Skeletal muscle cell (primary cell): ENCODE measurements around the gene CHST2.

Experiments
- DNase-seq: peaks from one replicate; pipeline ENCODE4 v3.0.0-alpha.2; 2010; ENCODE audit warnings: low read depth
- H3K4me3 ChIP-seq: 2 replicates; pipeline ENCODE4 v1.5.1; 2011; ENCODE audit warnings: low read depth, mild to moderate bottlenecking, control low read depth, low read length, moderate library complexity

Gene CHST2

DNA sequence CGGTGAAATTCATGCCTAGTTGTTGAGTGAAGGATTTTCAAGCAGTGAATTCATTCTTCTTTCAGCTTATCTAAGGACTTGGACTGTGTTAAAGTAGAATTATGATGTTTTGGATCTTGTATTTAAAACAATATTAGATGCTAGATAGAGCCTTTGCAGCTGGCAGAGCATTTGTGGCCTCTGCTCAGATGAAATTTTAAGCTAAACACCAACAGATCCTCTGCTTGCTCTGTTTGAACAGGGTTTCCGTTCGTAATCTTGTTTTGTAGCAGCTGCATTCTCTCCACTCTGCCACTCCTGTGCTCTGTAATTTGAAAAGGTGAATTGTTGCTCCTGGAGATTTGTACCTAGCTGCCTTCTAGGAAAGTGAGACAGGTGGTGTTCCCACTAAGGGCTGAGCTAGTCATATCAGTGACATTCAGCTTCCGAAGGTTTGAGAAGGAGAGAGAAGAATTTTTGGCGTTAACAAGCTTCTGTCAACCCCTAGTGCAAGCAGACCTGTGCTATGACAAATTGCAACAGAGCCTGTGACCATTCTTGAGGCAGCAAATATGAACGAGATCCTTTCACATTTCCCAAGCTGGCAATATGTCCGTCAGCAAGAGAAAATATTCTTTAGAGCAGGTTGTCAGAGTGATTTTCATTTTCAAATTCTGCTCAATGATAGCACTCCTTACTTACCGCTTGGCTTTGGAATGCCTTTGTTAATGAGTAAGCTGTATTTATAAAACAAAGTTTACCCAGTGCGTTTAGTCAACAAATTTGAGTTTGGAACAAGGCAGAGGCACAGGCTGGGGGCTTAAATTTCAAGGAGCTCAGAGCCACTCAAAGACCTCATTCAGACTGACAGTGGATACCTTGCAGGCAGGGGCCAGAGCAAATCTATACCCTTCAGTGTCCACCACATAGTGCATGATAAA lies 5.3 kb downstream of the CHST2 start:
- peak overlapping the region; percentile 88 for H3K4me3 ChIP-seq
- DNase-seq, result no peak

DNA sequence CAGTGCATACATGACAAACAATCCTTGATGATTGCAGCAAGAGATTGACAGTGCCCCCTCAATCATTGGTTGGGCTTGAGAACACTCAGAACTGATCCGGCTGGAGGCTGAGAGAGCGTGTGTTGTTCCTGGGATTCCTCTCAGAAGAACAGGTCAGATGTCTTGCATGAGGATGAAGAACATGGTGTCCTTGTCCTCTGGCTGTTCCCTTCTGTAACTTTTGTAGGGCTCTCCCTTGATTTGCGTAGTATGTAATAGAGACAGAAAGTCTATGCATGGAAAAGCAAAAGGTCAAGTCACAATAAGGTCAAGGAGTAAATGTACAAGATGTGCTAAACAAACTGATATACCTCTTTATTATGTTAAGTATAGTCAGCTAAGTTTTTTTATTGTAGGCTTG lies 8.2 kb downstream of the CHST2 start:
- no peak overlapping the region for H3K4me3 ChIP-seq
- DNase-seq, result no peak

DNA sequence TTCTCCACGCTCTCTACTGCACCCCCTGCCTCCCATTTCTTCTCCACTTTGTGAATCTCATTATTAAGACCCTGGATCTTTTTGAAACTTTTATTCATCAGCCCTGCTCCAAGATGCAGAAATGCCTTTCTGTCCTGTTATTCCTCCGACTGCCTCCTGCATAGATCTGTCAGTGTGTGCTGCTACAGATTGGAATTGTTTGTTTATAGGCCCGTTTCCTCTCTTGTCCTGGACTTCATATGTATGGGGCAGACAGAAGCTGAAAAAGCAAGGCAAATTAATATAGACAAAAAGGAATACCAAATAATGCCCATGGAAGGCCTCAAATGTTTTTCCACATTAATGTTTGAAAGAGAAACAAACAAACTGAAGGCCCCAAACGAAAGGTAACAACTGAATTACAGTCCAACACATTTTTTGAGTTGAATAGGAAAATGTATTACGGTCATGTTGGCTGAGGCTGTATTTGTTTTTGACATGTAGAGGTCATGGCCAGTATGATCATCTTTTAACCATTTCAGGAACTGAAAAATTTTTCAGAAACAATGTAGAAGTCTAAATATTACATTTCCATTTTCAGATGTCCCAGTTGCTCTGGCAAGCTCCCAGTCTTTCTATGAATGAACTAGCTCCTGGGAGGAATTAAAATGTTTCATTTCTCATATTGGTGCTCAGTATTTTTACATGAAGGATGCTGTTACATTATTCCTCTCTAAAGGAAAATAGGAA lies 8.8 kb downstream of the CHST2 start:
- no peak for DNase-seq
- H3K4me3 ChIP-seq, result no peak overlapping the region

DNA sequence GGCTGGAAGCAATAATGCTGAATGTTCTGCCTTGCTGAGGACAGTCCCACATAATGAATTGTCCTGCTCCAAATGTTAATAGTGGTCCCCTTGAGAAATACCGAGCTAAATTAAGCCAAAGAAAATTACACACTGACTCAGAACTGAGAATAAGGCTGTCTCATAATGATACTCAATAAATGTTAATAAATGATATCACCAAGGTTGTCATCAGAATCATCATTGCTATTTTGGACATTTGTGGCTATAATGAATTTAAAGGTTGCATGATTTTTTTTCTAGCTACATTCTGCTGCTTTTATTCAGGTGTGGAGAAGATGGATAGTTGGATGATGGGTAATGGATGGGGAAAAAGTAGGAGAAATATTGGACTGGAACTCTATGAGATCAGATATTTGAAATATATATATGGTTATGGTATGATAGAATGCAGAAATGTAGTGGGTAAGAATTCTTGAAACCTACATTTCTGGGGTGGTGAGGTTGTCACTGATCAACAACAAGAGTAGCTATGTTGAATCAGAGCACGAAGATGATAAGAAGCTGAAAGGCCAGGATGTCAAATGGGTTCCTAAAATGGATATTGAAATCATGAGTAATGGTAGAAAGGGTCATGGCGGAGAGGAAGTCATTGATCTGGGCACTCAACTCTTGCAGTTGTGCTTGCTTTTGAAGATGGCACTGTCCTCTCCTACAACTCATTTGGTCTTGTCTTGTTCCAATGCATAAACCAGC lies 12.8 kb downstream of the CHST2 start:
- no peak for DNase-seq
- H3K4me3 ChIP-seq, result no peak overlapping the region

DNA sequence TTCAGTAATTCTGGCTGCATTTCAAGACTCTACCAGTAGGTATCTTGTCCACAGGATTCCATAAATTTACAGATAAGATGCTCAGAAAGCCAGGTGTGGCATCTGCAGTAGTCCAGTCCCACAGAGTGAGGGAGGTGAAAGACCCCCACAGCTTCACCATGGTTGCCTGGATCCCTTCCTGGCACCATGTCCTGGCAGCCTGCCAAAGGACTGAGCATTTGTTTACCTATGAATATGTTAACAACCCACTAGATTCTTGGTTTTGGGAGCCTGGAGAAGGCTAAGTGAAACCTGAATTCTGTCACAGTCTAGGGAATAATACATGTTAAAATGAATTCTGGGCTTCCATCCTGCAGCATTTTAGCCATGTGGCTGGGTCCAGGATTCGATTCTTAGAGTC lies 14.9 kb downstream of the CHST2 start:
- H3K4me3 ChIP-seq, result no peak overlapping the region
- no peak for DNase-seq

DNA sequence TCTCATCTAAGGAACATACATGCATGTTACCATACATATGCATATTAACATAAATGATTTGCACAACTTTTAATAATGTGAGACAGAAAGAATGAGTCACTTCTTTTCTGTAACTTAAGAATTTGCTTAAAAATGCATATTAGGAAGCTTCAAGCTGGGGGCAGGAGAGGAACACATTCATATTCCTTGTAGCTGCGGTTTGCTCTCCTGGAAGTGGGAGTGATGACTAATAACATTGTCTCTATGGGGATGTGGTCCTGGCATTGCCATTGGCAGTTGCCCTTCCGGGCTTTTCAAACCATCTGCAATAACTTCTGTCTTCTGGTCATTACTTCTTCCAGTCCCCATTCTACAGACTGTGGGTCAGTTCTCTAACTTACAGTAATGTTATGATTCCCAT lies 15.6 kb downstream of the CHST2 start:
- peak; percentile 90 for DNase-seq
- no peak overlapping the region for H3K4me3 ChIP-seq

DNA sequence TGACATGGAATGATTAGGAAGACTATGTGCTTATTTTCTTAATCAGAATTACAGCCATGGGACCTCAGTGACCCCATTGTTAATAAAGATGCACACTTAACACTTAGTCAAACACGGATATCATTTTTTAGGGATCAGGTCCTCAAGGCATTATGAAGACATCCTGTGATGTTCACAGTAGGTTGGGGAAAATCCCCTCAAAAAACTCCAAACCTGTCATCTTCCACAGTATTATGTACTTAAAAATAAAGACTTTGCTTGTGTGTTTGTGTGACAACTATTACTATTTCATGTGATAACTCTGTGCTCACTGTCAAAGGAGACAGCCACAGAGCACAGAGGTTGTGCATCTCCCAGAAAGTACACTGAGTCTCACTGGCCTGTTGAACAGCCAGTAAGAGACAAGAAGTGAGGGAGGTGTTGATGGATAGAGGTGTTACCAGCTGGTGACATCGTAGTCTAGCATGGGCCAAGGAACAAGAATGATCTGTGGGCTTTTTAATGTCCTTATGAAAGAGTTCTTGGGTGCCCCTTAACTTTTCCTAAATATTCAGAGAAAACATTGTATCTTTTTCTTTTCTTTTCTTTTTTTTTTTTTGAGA lies 18.0 kb downstream of the CHST2 start:
- DNase-seq, result no peak
- H3K4me3 ChIP-seq, result no peak overlapping the region

DNA sequence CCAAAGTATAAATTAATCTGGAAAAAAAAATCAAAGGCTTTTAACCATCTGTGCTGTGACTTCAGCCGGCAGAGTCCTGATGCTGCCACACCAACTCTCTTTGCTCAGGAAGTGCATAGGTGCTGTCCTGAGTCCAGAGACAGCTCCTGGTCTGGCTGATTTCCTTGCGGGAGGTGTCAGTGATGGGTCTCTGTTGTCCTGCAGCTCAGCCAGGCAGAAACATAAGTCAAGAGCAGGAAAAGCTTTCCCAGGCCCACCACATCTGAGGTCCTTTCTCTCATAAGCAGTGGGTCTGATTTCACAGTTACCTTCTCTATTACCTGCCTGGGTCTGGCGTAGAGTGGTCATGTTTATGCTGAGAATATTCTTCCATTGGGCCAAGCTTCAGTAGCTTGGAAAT lies 19.4 kb downstream of the CHST2 start:
- no peak for DNase-seq
- no peak overlapping the region for H3K4me3 ChIP-seq

- H3K4me3 ChIP-seq, result no peak overlapping the region
- DNase-seq, result no peak
Observed at GRCh38 chr3:143139762-143140161, 20.2 kb downstream of the CHST2 start.

- H3K4me3 ChIP-seq, result no peak overlapping the region
- DNase-seq, result no peak
Observed at GRCh38 chr3:143140550-143140949, 21.0 kb downstream of the CHST2 start.

GRCh38 chr3:143142354-143142753 lies 22.8 kb downstream of the CHST2 start:
- no peak overlapping the region for H3K4me3 ChIP-seq
- DNase-seq, result no peak

GRCh38 chr3:143145906-143146305 lies 26.3 kb downstream of the CHST2 start:
- no peak for DNase-seq
- no peak overlapping the region for H3K4me3 ChIP-seq

- no peak overlapping the region for H3K4me3 ChIP-seq
- no peak for DNase-seq
Observed at GRCh38 chr3:143146486-143147274, 27.1 kb downstream of the CHST2 start.

DNA sequence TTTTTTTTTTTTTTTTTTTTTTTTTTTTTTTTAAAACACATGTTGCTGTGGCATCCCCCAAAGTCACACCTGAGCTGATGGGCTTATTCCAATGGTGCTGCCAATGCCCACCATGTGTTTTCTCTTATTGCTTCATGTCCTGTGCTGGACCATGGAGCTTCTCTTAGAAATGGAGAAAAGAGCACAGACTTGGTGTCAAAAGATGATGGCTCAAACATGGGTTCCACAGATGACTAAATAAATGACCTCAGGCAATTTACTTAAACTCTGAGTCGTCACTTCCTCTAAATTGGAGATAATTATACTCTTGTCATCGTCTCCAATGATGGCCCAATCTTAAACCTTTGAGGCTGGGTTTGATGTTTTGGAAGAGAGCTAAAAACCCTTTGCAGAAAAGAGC lies 28.1 kb downstream of the CHST2 start:
- no peak for DNase-seq
- no peak overlapping the region for H3K4me3 ChIP-seq

- no peak overlapping the region for H3K4me3 ChIP-seq
- DNase-seq, result no peak
Observed at GRCh38 chr3:143150071-143150470, 30.5 kb downstream of the CHST2 start.

- no peak overlapping the region for H3K4me3 ChIP-seq
- DNase-seq, result no peak
Observed at GRCh38 chr3:143151004-143151731, 31.6 kb downstream of the CHST2 start.

DNA sequence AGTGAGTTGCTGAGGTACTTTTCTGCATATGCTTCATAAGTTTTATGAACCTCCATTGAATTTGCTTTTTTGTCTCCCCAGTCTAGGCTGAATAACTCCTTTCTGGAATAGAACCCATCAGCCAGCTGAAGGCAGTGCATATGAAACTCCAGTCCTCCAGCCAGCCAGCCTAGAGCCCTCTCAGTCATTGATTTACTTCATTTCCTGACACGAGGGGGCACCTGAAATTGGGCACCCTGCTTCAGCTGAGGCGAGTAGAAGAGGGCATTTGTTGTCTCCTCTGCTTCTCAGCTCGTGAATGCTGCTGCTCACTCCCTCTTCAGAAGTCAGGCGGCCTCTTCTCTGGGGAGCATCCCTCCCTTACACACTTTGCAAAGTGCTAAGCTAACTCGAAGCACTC lies 32.5 kb downstream of the CHST2 start:
- H3K4me3 ChIP-seq, result no peak overlapping the region
- no peak for DNase-seq

DNA sequence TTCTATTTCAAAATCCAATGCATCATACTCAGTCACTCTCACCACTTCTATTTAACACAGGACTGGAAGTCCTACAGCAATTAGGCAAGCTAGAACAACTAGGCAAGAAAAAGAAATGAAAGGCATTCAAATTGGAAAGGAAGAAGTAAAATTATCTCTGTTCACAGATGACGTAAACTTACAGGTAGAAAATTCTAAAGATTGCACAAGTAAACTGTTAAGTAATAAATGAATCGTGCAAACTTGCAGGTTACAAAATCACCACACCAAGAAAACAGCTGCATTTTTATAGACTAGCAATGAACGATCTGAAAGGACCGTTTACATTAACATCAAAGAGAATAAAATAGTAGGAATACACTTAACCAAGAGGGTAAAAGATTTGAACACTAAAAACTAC lies 36.2 kb downstream of the CHST2 start:
- no peak for DNase-seq
- H3K4me3 ChIP-seq, result no peak overlapping the region
